GM21423 (cell line): Measurements from ENCODE around the gene GUCY2D.
A peak's percentile ranks its signal among the peaks of the same experiment; 100 is the strongest.
"Not testable (repeated sequence)": the region's sequence is repeated elsewhere in the genome, so short reads cannot be mapped to it uniquely, and the experiment has no call there.

ENCODE experiments used
- ATAC-seq: cut with Tn5 transposase; IDR thresholded peaks from one replicate; pipeline ENCODE4 v1.9.1; 2021; ENCODE audit warnings: mild to moderate bottlenecking, moderate library complexity; ENCODE audit not compliant: unreplicated experiment

The GUCY2D gene

DNA sequence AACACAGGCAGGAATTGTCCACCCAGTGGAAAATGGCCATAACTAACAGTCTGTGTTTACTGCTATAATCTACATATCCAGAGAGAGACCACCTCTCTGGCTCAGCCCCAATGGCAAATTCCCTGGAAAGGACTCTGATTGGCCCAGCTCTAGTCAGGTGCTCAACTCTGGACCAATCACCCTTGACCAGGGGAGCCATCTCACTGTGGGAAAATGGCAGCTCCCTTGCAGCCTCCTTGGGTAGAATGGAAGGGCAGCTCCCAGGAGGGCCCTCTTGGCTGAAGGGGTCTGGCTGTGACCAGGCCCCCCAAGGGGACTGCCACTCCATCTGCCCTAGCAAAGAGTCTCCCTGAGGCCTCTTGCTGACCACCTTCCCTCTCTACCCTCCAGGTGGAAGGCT lies 39.6 kb downstream of the GUCY2D start:
- no peak for ATAC-seq

DNA sequence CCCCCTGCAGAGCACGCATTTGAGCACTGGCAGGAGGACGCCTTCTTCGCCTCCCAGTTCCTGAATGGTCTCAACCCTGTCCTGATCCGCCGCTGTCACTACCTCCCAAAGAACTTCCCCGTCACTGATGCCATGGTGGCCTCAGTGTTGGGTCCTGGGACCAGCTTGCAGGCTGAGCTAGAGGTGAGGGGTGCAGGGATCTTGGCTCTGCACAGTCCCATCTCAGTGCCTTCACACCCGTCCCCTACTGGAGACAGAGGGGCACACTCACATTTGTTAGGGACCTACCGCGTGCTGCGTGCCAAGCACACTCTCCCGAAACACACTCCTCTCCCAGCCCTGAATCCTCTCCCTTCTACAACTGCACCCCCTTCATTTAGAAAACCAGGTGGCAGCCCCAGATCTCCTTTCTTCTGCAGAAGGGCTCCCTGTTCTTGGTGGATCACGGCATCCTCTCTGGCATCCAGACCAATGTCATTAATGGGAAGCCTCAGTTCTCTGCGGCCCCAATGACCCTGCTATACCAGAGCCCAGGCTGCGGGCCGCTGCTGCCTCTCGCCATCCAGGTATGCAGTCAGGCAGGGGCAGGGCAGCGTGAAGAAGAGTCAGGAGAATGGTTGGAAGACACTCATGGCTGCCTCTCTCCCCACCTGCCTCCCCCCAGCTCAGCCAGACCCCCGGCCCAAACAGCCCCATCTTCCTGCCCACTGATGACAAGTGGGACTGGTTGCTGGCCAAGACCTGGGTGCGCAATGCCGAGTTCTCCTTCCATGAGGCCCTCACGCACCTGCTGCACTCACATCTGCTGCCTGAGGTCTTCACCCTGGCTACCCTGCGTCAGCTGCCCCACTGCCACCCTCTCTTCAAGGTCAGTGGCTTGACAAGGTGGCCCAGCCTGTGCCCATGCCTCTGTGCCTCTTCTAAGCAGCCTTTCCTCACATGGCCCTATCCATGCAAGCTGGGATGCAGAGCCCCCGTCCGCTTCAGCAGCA lies 42.7 kb downstream of the GUCY2D start:
- ATAC-seq = no peak

DNA sequence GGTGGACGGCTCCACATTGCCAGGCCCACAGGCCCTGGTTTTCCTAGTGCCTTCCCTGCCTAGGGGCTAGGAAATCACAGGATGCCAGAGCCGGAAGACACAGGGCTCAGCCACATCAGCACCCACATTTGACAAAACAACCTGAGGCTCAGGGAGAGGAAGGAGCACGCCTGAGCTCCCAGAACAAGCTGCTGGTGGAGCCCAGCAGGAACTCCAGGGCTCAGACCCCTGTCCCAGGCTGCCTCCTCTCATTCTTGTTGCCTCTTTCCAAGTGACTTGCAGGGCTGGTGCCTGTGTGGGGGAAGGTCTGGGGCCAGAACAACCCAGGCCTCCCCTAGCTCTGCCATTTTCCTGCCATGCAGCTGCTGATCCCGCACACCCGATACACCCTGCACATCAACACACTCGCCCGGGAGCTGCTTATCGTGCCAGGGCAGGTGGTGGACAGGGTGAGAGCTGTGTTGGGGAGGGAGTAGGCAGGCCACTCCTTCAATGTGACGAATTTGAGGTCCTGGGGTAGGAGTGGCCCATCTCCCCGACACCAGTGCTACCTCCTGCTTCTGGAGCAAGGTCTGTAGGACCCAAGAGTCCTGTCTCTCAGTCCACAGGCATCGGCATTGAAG lies 44.0 kb downstream of the GUCY2D start:
- ATAC-seq = no peak

DNA sequence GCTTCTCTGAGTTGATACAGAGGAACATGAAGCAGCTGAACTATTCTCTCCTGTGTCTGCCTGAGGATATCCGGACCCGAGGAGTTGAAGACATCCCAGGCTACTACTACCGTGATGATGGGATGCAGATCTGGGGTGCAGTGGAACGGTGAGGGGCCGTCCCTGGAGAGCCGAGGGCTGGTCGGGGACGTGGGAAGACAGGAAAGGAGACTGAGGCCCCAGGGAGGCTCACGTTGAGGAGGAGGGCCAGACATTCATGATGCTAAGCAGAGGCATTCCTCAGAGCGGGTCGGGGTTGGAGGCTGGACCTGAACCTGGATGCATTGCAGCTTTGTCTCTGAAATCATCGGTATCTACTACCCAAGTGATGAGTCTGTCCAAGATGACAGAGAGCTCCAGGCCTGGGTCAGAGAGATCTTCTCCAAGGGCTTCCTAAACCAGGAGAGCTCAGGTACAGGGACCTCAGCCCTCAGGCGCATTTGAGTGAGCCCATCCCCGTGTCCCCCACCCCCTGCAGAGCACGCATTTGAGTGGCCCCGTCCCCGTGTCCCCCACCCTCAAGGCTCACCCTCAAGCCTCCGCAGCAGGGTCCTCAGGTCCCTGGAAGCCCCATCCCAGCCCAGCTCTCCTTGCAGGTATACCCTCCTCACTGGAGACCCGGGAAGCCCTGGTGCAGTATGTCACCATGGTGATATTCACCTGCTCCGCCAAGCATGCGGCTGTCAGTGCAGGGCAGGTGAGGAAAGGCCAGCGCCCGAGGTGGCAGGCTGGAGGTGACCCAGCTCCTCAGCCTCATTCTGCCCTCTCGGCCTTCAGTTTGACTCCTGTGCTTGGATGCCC lies 44.7 kb downstream of the GUCY2D start:
- ATAC-seq = no peak

DNA sequence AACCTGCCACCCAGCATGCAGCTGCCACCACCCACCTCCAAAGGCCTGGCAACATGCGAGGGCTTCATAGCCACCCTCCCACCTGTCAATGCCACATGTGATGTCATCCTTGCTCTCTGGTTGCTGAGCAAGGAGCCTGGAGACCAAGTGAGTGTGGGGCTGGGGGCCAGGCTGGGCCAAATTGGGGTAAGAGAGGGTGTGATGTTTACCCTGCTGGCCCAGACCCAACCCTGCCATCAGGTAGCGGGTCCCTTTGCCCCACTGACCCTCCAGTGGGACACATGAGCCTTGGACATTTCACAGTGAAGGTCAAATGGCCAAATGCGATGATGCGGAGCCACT lies 45.3 kb downstream of the GUCY2D start:
- no peak for ATAC-seq

DNA sequence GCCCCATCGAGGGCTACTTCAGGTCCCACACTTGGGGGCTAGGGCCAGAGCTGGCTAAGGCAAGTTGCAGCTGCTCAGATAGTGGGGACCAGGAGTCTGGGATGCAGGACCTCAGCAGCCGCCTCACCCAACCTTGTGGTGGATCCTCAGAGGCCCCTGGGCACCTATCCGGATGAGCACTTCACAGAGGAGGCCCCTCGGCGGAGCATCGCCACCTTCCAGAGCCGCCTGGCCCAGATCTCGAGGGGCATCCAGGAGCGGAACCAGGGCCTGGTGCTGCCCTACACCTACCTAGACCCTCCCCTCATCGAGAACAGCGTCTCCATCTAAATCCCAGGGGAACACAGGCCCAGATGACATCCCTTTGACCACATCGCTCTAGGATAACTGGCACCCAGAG lies 45.8 kb downstream of the GUCY2D start:
- no peak for ATAC-seq

DNA sequence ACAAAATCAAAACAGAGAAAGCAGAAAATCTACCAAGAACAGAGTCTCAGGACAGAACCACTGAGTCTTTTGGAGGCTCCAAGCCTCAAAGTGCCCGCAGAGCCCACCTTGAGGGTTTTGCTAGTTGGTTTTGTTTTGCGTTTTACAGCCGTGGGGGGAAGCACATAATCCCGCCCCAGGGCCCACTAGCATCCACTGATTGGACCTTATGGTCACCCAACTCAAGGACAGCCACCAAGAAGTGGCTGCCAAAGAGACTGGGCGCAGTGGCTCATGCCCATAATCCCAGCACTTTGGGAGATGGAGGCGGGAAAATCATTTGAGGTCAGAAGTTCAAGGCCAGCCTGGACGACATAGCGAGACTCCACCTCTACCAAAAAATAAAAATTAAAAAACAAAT lies 46.3 kb downstream of the GUCY2D start:
- ATAC-seq = no peak

DNA sequence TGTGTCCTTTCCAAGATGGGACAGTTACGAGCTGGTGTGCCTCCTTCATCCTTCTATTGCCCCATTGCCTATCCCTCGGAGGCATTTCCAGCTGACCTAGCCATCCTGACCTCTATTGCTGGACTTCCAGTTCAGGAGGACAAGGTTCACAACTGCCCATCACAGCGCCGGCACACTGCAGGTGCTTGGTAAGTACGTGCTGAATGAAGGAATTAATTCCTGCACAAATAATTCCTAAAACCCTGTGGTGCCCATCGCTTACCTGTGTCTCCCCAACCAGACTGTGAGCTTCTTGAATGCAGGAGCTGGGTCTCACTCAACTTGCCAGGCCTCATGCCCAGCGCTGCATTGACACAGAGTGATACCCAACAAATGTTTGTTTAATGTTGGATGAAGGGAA lies 49.4 kb downstream of the GUCY2D start:
- ATAC-seq = no peak

DNA sequence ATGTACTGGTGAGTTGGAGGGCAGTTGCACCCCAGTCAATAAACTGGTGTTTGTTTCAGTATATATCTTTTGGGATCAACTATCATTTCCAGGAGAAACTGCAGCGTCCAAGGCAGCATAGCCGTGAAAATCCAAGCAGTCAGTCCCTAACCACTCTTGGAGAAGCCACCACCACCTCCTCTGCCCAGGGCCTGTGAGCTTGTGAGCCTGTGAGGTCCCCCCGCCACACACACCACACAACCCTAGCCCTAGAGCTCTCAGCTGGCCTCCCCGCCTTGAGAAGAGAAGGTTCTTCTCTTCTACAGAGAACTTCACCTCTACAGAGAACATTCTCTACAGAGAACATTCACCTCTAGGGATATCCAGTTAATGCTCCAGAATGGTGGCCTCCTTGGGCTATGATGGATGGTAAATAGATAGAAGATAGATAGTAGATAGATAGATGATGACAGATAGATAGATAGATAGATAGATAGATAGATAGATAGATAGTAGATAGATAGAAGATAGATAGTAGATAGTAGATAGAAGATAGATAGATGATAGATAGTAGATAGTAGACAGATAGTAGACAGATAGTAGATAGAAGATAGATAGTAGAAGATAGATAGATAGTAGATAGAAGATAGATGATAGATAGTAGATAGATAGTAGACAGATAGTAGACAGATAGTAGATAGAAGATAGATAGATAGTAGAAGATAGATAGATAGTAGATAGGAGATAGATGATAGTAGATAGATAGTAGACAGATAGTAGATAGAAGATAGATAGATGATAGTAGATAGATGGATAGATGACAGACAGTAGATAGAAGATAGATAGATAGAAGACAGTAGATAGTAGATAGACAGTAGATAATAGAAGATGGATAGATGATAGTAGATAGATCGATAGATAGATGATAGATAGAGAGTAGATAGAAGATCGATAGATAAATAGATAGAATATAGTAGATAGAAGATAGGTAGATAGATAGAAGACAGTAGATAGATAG lies 50.1 kb downstream of the GUCY2D start:
- ATAC-seq = no peak

DNA sequence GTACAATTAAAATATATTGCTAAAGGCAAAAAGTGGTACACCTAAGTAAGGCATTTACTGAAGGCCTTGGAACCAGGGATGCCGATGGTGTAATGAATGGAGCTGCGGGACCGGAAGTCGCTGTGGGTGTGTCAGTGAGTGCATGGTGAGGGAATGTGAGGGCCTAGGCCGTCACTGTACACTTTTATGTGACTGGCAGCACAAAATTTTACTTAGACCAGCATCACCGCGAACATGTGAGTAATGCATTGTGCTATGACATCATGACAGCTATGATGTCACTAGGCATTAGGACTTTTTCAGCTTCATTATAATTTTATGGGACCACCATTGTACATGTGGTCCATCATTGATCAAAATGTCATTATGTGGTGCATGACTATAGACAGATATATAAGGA lies 51.2 kb downstream of the GUCY2D start:
- ATAC-seq = no peak

DNA sequence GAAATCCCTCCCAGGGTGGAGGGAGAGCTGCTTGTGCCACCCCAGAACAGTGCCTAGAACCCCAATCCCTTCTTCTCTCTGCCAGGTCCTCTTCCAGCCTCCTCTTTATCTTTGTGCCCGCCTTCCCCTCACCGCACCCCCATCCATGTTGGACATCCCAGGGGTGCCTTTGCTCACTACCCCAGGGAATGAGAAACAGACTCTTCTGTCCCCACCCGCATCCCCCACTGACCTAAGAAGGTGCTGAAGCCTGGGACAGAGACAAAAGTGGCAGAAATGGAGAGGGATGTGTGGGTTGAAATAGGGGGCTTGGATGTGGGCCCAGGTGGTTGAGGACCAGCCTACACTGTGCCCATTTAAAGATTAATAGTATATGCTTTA lies 53.4 kb downstream of the GUCY2D start:
- ATAC-seq = no peak

DNA sequence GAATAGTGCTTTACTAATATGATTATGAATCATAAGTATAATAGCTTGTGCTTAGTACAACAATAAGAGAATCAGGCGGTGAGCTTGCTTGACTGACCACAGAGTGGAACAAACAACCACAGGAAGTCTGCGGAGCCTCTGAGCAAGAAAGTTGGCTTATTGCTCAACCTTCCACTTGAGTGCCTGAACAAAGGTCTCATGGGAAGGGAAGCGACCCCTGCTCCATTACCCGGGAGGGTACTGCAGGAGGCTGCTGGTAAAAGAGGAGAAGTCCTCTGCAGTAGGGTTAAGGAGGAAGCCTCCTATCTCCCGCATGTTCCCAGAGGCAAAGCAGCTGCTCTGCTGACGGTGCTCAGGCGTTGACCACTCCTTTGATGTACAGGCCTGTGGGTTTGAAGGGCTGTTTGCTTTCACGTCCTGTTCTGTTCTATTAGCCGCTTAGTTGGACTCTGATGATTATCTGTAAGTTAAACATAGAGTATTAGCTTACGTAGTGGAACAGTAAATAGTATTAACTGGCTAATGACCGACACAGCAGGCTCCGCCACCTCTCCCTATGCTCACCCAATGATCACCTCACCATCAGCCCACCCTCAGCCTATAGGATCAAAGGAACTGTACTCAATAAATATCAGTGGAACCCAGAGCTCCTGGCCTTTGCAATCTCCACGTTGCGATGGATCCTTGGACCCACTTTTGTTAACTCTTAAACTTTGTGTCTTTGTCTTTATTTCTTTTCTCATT lies 54.0 kb downstream of the GUCY2D start:
- peak; percentile 46 for ATAC-seq

DNA sequence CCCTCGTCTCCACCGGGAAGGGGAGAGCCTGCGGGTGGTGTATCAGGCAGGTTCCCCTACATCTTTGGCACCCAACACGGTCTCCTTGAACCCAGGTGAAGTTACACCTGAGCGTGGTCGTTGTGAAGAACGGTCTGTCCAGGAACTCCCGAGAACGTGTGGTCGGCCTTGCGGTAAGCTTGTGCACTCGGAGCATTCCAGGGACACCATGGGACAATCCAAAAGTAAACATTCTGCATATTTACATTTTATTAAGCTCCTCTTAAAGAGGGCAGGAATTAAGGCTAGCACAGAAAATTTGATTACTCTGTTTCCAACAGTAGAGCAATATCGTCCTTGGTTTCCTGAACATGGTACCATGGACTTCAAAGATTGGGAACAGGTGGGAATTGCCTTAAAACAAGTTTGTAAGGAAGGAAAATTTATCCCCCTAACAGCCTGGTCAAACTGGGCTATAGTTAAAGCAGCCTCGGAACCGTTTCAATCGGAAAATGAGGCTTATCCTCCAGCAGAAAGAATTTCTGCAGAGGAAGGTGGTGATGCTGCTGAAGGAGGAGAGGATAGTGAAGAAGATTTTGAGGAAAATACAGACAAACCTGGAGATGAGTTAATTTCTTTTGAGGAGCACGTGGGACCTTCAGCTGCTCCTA lies 54.7 kb downstream of the GUCY2D start:
- ATAC-seq = no peak

DNA sequence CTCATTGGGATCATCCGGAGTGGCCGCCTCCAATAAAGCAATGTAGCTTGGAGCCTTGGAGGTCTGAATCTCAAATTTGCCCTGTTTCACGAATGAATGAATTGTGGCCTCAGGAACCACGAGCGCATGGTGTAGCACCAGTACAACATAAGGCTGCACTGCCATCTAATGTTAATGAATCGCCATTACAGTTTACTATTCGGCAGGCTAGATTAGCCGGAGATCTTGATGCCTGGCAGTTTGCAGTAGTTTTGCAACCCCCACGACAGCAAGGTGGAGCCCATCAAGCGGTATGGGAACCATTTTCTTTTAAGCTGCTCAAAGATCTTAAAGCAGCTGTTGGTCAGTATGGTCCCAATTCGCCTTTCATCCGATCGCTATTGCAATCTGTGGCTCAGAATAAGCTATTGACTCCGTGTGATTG lies 55.3 kb downstream of the GUCY2D start:
- no peak for ATAC-seq

DNA sequence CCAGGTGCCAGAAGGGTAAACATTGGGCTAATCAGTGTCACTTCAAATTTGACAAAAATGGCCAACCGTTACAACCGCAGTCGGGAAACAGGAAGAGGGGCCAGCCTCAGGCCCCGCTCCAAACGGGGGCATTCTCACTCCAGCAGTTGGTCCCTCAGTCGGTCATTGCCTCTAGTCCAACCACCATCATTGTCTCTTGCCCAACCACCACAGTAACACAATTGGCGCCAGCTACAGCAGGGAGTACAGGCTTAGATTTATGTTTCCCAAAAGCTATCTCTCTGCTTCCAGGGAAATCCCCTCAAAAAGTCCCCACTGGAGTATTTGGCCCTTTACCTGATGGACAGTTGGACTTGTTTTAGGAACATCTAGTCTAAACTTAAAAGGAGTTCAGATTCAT lies 56.7 kb downstream of the GUCY2D start:
- no peak for ATAC-seq

DNA sequence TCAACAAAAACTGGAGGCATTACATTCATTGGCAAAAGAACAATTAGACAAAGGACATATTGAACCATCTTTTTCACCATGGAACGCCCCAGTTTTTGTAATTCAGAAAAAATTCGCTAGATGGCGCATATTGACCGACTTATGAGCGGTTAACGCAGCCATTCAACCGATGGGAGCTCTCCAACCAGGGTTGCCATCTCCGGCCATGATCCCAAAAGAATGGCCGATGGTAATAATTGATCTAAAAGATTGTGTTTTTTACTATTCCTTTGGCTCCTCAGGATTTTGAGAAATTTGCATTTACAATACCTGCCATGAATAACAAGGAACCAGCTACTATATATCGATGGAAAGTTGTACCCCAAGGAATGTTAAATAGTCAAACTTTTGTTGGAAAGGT lies 57.9 kb downstream of the GUCY2D start:
- no peak for ATAC-seq

DNA sequence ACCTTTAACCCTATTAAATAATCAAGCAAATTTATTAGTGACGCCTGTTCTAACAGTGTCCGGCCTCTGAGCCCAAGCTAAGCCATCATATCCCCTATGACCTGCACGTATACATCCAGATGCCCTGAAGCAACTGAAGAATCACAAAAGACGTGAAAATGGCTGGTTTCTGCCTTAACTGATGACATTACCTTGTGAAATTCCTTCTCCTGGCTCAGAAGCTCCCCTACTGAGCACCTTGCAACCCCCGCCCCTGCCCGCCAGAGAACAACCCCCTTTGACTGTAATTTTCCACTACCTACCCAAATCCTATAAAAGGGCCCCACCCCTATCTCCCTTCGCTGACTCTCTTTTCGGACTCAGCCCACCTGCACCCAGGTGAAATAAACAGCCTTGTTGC lies 59.4 kb downstream of the GUCY2D start:
- ATAC-seq = not testable (repeated sequence)

DNA sequence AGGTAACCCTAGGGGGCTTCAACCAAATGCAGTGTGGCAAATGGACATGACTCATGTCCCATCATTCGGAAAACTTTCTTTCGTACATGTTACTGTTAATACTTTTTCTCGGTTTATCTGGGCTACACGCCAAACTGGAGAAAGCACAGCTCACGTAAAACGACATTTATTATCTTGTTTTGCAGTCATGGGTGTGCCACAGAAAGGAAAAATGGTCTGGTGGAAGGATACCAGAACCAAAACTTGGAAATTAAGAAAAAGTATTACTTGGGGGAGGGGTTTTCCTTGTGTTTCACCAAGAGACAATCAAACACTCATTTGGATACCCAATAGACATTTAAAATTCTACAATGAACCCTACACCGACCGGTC lies 60.0 kb downstream of the GUCY2D start:
- no peak for ATAC-seq

DNA sequence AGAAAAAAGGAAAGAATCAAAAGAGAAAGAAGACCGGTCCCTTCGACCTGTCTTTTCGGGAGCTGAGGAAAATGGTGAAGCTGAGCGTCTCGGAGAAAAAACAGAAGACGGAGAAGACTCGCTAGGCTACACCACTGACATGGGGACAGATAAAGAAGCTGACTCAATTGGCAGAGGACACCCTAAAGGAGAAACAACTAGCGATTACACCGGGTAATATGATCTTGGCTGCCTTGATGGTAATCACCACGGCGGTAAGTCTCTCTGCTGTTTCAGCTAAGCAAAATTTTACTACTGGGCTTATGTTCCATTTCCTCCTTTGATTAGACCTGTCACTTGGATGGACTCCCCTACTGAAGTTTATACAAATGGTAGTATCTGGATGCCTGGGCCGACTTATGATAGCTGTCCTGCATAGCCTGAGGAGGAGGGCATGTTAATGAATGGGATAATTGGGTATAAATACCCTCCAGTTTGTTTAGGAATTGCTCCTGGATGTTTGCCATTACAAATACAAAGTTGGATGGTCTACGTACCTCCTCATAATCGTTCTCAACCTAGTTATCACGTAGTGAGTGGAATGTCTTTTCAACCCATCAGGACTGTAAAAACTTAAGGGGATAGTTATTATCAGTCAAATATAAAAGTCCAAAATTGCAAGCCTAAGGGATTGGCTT lies 60.5 kb downstream of the GUCY2D start:
- no peak for ATAC-seq
